ENCODE measurements around the gene TMC4. TPM values are rescaled to one million over a fixed set of nuclear protein-coding genes. Genes with fewer than 3 reads are reported as not detected.

TMC4 gene
- polyA plus RNA-seq, 1 donor (not counting 4 experiments of a cell fraction or from before 2014, with no cell fraction given) = 1.5 TPM

GRCh38 chr19:54179921-54180461 is 7.0 kb upstream of the TMC4 start:
- Histone ChIP-seq H2AFZ (ENCODE audit: control insufficient read depth, low read length) (no peak overlapping the region), H3K9me1 (ENCODE audit: control insufficient read depth, extremely low read depth, insufficient read depth, low read length) (no peaks in the 10 kb centered on the region), H3K4me2 (ENCODE audit: control insufficient read depth, extremely low read depth, insufficient read depth, low read depth, low read length) (no peak overlapping the region), H3K9ac (ENCODE audit: control insufficient read depth, extremely low read depth, insufficient read depth, low read length) (no peak overlapping the region), H4K20me1 (ENCODE audit: control insufficient read depth, extremely low read depth, insufficient read depth, low read length) (peaks cover 5% of the 10 kb centered on the region), H3K27me3 (ENCODE audit: control insufficient read depth, extremely low read depth, insufficient read depth, low read length) (no peaks in the 10 kb centered on the region), H3K27ac (ENCODE audit: control insufficient read depth, insufficient read depth, low read length) (no peak overlapping the region), H3K4me1 (ENCODE audit: control insufficient read depth, extremely low read depth, insufficient read depth, low read length) (no peaks in the 10 kb centered on the region), H3K9me3 (ENCODE audit: control insufficient read depth, low read depth, low read length) (no peaks in the 10 kb centered on the region), H3K4me3 (ENCODE audit: control insufficient read depth in 2 of 3, extremely low read depth in 1 of 3, insufficient read depth in 2 of 3, low read depth in 1 of 3, low read length in 3 of 3) (no peak overlapping the region), H3K79me2 (ENCODE audit: control insufficient read depth, insufficient read depth, low read length) (peaks cover 2% of the 10 kb centered on the region), H3K36me3 (ENCODE audit: control insufficient read depth in 2 of 2, extremely low read depth in 1 of 2, insufficient read depth in 2 of 2, low read length in 2 of 2) (peaks cover 22 to 23% of the 10 kb centered on the region in 2 experiments)
- DNase-seq (ENCODE audit: low read depth, low spot score) (no peak), FAIRE-seq (no peak)
- dilution Hi-C loops (cut with MboI; ENCODE audit: extremely low pct_ligation_motif_present, low sequenced_read_pairs) = no loop called here
- TF ChIP-seq CTCF (optimal IDR thresholded peaks at IDR 0.05 in 1 of 3, IDR thresholded peaks at IDR 0.05 in 1 of 3, conservative IDR thresholded peaks at IDR 0.05 in 1 of 3; ENCODE audit: extremely low read depth in 1 of 3, insufficient read depth in 2 of 3, low read length in 3 of 3) = peak in 2 of 3 experiments; percentile 10 to 20
- no peak for TF ChIP-seq EZH2 (IDR thresholded peaks at IDR 0.05; ENCODE audit: low read length)

GRCh38 chr19:54179262-54179852 is 6.4 kb upstream of the TMC4 start:
- Histone ChIP-seq H3K9ac (ENCODE audit: control insufficient read depth, extremely low read depth, insufficient read depth, low read length) (no peak overlapping the region), H3K27me3 (ENCODE audit: control insufficient read depth, extremely low read depth, insufficient read depth, low read length) (no peaks in the 10 kb centered on the region), H3K36me3 (ENCODE audit: control insufficient read depth in 2 of 2, extremely low read depth in 1 of 2, insufficient read depth in 2 of 2, low read length in 2 of 2) (peaks cover 22 to 23% of the 10 kb centered on the region in 2 experiments), H3K4me1 (ENCODE audit: control insufficient read depth, extremely low read depth, insufficient read depth, low read length) (no peaks in the 10 kb centered on the region), H3K4me2 (ENCODE audit: control insufficient read depth, extremely low read depth, insufficient read depth, low read depth, low read length) (no peak overlapping the region), H2AFZ (ENCODE audit: control insufficient read depth, low read length) (no peak overlapping the region), H4K20me1 (ENCODE audit: control insufficient read depth, extremely low read depth, insufficient read depth, low read length) (peaks cover 5% of the 10 kb centered on the region), H3K9me3 (ENCODE audit: control insufficient read depth, low read depth, low read length) (no peaks in the 10 kb centered on the region), H3K27ac (ENCODE audit: control insufficient read depth, insufficient read depth, low read length) (no peak overlapping the region), H3K79me2 (ENCODE audit: control insufficient read depth, insufficient read depth, low read length) (peaks cover 2% of the 10 kb centered on the region), H3K4me3 (ENCODE audit: control insufficient read depth in 2 of 3, extremely low read depth in 1 of 3, insufficient read depth in 2 of 3, low read depth in 1 of 3, low read length in 3 of 3) (no peak overlapping the region), H3K9me1 (ENCODE audit: control insufficient read depth, extremely low read depth, insufficient read depth, low read length) (no peaks in the 10 kb centered on the region)
- FAIRE-seq (no peak), DNase-seq (ENCODE audit: low read depth, low spot score) (no peak)
- dilution Hi-C loops (cut with MboI; ENCODE audit: extremely low pct_ligation_motif_present, low sequenced_read_pairs) = no loop called here
- TF ChIP-seq EZH2 (IDR thresholded peaks at IDR 0.05; ENCODE audit: low read length) (no peak), CTCF (optimal IDR thresholded peaks at IDR 0.05 in 1 of 3, IDR thresholded peaks at IDR 0.05 in 1 of 3, conservative IDR thresholded peaks at IDR 0.05 in 1 of 3; ENCODE audit: extremely low read depth in 1 of 3, insufficient read depth in 2 of 3, low read length in 3 of 3) (no peak)
